ENCODE results near the gene CNOT2. TPM values are rescaled to one million over a fixed set of nuclear protein-coding genes. Genes with fewer than 3 reads are reported as not detected.

Gene CNOT2
- total RNA-seq, 1 donor from 2014 or later = 48.7 TPM

DNA sequence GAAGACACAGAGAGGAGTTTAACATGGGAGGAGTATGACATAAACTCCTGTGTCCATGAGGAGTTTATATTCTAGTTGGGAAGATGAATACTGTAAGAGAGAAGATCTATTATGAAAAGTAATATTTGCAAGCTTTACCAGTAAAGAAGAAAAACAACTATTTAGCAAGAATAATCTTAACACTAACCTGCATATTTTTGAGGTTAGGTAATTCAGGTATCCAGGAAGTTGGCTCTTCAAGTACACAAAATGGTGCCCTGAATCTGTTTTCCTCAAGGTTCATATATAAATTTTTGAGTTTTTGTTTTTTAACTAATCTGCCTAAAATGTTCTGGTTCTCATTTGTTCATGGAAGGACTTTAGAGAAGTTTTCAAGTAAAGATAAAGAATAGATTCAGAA lies 89.0 kb downstream of the CNOT2 start:
- Mint-ChIP-seq H3K4me3 (ENCODE audit: unreplicated experiment) (no peak overlapping the region), H3K27me3 (ENCODE audit: low read depth) (no peaks in the 10 kb centered on the region), H3K9me3 (ENCODE audit: low read depth) (no peaks in the 10 kb centered on the region), H3K36me3 (ENCODE audit: low read depth) (peaks cover 5% of the 10 kb centered on the region), H3K4me1 (ENCODE audit: low read depth) (no peaks in the 10 kb centered on the region), H3K27ac (ENCODE audit: unreplicated experiment) (no peak overlapping the region)
- TF ChIP-seq, protein P1, sequence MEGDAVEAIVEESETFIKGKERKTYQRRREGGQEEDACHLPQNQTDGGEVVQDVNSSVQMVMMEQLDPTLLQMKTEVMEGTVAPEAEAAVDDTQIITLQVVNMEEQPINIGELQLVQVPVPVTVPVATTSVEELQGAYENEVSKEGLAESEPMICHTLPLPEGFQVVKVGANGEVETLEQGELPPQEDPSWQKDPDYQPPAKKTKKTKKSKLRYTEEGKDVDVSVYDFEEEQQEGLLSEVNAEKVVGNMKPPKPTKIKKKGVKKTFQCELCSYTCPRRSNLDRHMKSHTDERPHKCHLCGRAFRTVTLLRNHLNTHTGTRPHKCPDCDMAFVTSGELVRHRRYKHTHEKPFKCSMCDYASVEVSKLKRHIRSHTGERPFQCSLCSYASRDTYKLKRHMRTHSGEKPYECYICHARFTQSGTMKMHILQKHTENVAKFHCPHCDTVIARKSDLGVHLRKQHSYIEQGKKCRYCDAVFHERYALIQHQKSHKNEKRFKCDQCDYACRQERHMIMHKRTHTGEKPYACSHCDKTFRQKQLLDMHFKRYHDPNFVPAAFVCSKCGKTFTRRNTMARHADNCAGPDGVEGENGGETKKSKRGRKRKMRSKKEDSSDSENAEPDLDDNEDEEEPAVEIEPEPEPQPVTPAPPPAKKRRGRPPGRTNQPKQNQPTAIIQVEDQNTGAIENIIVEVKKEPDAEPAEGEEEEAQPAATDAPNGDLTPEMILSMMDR (IDR thresholded peaks at IDR 0.05) = no peak
- DNase-seq (ENCODE audit: low spot score) = no peak

DNA sequence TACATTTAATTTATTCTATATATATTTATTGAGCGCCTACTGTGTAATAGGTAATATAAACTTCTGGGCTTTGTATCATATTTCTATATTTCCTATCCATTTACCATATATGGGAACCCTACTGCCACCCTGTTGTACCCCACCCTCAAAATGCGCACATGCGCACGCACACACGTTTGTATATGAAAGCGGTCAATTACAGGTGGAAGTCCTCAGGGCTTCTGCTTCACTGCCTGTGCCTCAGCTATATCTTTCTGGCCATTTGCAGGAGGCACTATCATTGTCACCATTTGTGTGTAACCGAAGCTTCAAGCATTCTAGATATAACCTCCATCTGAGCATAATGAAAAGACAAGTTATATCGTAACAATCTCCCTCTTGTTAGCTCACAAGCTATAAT lies 91.5 kb downstream of the CNOT2 start:
- TF ChIP-seq, protein P1 (IDR thresholded peaks at IDR 0.05) = no peak
- Mint-ChIP-seq H3K27ac (ENCODE audit: unreplicated experiment) (no peak overlapping the region), H3K4me3 (ENCODE audit: unreplicated experiment) (no peak overlapping the region)

GRCh38 chr12:70338531-70338930 lies 95.3 kb downstream of the CNOT2 start:
- Mint-ChIP-seq H3K36me3 (ENCODE audit: low read depth) (peaks cover 32% of the 10 kb centered on the region), H3K9me3 (ENCODE audit: low read depth) (no peaks in the 10 kb centered on the region), H3K27ac (ENCODE audit: unreplicated experiment) (no peak overlapping the region), H3K4me1 (ENCODE audit: low read depth) (peaks cover 3% of the 10 kb centered on the region), H3K27me3 (ENCODE audit: low read depth) (no peaks in the 10 kb centered on the region), H3K4me3 (ENCODE audit: unreplicated experiment) (no peak overlapping the region)
- DNase-seq (ENCODE audit: low spot score) = no peak
- TF ChIP-seq, protein P1 (IDR thresholded peaks at IDR 0.05) = no peak

More for the DNA sequence above, 91.5 kb downstream of the CNOT2 start:
- peaks cover 15% of the 10 kb centered on the region for H3K36me3 Mint-ChIP-seq (ENCODE audit: low read depth)
- H3K4me1 Mint-ChIP-seq (ENCODE audit: low read depth) = peaks cover 3% of the 10 kb centered on the region
- no peaks in the 10 kb centered on the region for H3K27me3 Mint-ChIP-seq (ENCODE audit: low read depth)
- no peaks in the 10 kb centered on the region for H3K9me3 Mint-ChIP-seq (ENCODE audit: low read depth)
- no peak for DNase-seq (ENCODE audit: low spot score)

- no peak for DNase-seq (ENCODE audit: low spot score)
- no peaks in the 10 kb centered on the region for H3K27me3 Mint-ChIP-seq (ENCODE audit: low read depth)
- TF ChIP-seq, protein P1 (IDR thresholded peaks at IDR 0.05) = no peak
- no peaks in the 10 kb centered on the region for H3K4me1 Mint-ChIP-seq (ENCODE audit: low read depth)
- H3K27ac Mint-ChIP-seq (ENCODE audit: unreplicated experiment) = no peak overlapping the region
- H3K4me3 Mint-ChIP-seq (ENCODE audit: unreplicated experiment) = no peak overlapping the region
- H3K9me3 Mint-ChIP-seq (ENCODE audit: low read depth) = no peaks in the 10 kb centered on the region
- peaks cover 18% of the 10 kb centered on the region for H3K36me3 Mint-ChIP-seq (ENCODE audit: low read depth)
These were observed 107.8 kb downstream of the CNOT2 start for GRCh38 chr12:70351076-70351475.

- Mint-ChIP-seq H3K4me3 (ENCODE audit: unreplicated experiment) (no peak overlapping the region), H3K27me3 (ENCODE audit: low read depth) (no peaks in the 10 kb centered on the region), H3K36me3 (ENCODE audit: low read depth) (peaks cover 16% of the 10 kb centered on the region), H3K9me3 (ENCODE audit: low read depth) (no peaks in the 10 kb centered on the region), H3K27ac (ENCODE audit: unreplicated experiment) (no peak overlapping the region), H3K4me1 (ENCODE audit: low read depth) (no peaks in the 10 kb centered on the region)
- DNase-seq (ENCODE audit: low spot score) = no peak
- TF ChIP-seq, protein P1 (IDR thresholded peaks at IDR 0.05) = no peak
These were observed 110.8 kb downstream of the CNOT2 start for GRCh38 chr12:70353780-70354660.
